Coronary artery (tissue), 2 donors: ENCODE measurements around the gene MFGE8.

Source experiments
- DNase-seq: peaks from one replicate; pipeline ENCODE4 v3.0.0-alpha.2; 2017; ENCODE audit warnings: low spot score
- H3K27ac ChIP-seq, 2 donors: fragments of 200-600 bp; sonication (generic); one replicate each; pipeline ENCODE4 v1.5.1; 2016 to 2019
- H3K4me3 ChIP-seq: fragments of 200-600 bp; sonication (generic); 2 replicates; pipeline ENCODE4 v1.5.1; 2016; ENCODE audit warnings: mild to moderate bottlenecking, moderate library complexity
- TF ChIP-seq, protein P1 (sequence below): fragments of 200-600 bp; sonication (generic); IDR thresholded peaks from one replicate; pipeline ENCODE4 v1.5.1; 2019; ENCODE audit warnings: antibody characterized with exemption

Gene MFGE8

GRCh38 chr15:88859550-88859949 lies 53.6 kb downstream of the MFGE8 start:
- no peak overlapping the region for H3K4me3 ChIP-seq
- DNase-seq = no peak
- TF ChIP-seq, protein P1, sequence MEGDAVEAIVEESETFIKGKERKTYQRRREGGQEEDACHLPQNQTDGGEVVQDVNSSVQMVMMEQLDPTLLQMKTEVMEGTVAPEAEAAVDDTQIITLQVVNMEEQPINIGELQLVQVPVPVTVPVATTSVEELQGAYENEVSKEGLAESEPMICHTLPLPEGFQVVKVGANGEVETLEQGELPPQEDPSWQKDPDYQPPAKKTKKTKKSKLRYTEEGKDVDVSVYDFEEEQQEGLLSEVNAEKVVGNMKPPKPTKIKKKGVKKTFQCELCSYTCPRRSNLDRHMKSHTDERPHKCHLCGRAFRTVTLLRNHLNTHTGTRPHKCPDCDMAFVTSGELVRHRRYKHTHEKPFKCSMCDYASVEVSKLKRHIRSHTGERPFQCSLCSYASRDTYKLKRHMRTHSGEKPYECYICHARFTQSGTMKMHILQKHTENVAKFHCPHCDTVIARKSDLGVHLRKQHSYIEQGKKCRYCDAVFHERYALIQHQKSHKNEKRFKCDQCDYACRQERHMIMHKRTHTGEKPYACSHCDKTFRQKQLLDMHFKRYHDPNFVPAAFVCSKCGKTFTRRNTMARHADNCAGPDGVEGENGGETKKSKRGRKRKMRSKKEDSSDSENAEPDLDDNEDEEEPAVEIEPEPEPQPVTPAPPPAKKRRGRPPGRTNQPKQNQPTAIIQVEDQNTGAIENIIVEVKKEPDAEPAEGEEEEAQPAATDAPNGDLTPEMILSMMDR = no peak
- H3K27ac ChIP-seq = no peak overlapping the region

- DNase-seq = no peak
- TF ChIP-seq, protein P1 = no peak
- Histone ChIP-seq H3K27ac (no peak overlapping the region), H3K4me3 (no peak overlapping the region)
Measured at GRCh38 chr15:88858934-88859333, 54.2 kb downstream of the MFGE8 start.

- Histone ChIP-seq H3K27ac (no peak overlapping the region), H3K4me3 (no peak overlapping the region)
- DNase-seq = no peak
- TF ChIP-seq, protein P1 = no peak
Measured at GRCh38 chr15:88852476-88852875, 60.7 kb downstream of the MFGE8 start.

GRCh38 chr15:88849376-88850072 lies 63.7 kb downstream of the MFGE8 start:
- TF ChIP-seq, protein P1 = no peak
- no peak overlapping the region for H3K4me3 ChIP-seq
- no peak for DNase-seq
- no peak overlapping the region for H3K27ac ChIP-seq
